H9 (cell line): ENCODE results near the gene TEF. TPM values are rescaled to one million over a fixed set of nuclear protein-coding genes. Genes with fewer than 3 reads are reported as not detected.
A peak's percentile ranks its signal among the peaks of the same experiment; 100 is the strongest.
"Not testable (repeated sequence)": the region's sequence is repeated elsewhere in the genome, so short reads cannot be mapped to it uniquely, and the experiment has no call there.

Experiments
- DNase-seq: peaks from one replicate; pipeline ENCODE4 v3.0.0-alpha.2; 2017
- H2AFZ ChIP-seq: one replicate; pipeline ENCODE4 v1.6.1; 2013; ENCODE audit warnings: mild to moderate bottlenecking, low read length, control low read depth, moderate library complexity
- H2AK5ac ChIP-seq: 2 replicates; pipeline ENCODE4 v1.6.1; 2013; ENCODE audit warnings: low read length, control low read depth, mixed read lengths; ENCODE audit not compliant: insufficient read length
- H2BK120ac ChIP-seq: one replicate; pipeline ENCODE4 v1.6.1; 2013; ENCODE audit warnings: low read depth, mild to moderate bottlenecking, low read length, control low read depth, inconsistent platforms; ENCODE audit not compliant: poor library complexity, severe bottlenecking
- H2BK12ac ChIP-seq: 2 replicates; pipeline ENCODE4 v1.6.1; 2013; ENCODE audit warnings: low read length, control low read depth, mixed read lengths, low read depth; ENCODE audit not compliant: insufficient read length
- H2BK15ac ChIP-seq: 2 replicates; pipeline ENCODE4 v1.6.1; 2013; ENCODE audit warnings: low read depth, low read length, control low read depth
- H2BK20ac ChIP-seq: one replicate; pipeline ENCODE4 v1.6.1; 2013; ENCODE audit warnings: low read depth, mild to moderate bottlenecking, low read length, control low read depth, inconsistent platforms; ENCODE audit not compliant: poor library complexity, severe bottlenecking
- H2BK5ac ChIP-seq: 2 replicates; pipeline ENCODE4 v1.6.1; 2013; ENCODE audit warnings: low read length, control low read depth, mixed read lengths; ENCODE audit not compliant: insufficient read length
- H3K14ac ChIP-seq: 2 replicates; pipeline ENCODE4 v1.6.1; 2013; ENCODE audit warnings: low read length, control low read depth; ENCODE audit not compliant: insufficient read depth
- H3K18ac ChIP-seq: 2 replicates; pipeline ENCODE4 v1.6.1; 2013; ENCODE audit warnings: low read depth, mild to moderate bottlenecking, mixed read lengths, low read length, control low read depth; ENCODE audit not compliant: insufficient read length
- H3K23ac ChIP-seq: 2 replicates; pipeline ENCODE4 v1.6.1; 2013; ENCODE audit warnings: low read length, control low read depth, mixed read lengths, low read depth; ENCODE audit not compliant: insufficient read length
- H3K23me2 ChIP-seq: 2 replicates; pipeline ENCODE4 v1.6.1; 2013; ENCODE audit warnings: low read depth, mild to moderate bottlenecking, mixed read lengths, low read length, control low read depth; ENCODE audit not compliant: insufficient read length, poor library complexity, severe bottlenecking
- H3K27ac ChIP-seq: 2 replicates; pipeline ENCODE4 v1.5.1; 2013; ENCODE audit warnings: low read length, control low read depth, mixed read lengths, low read depth; ENCODE audit not compliant: insufficient read length
- H3K27me3 ChIP-seq: 2 replicates; pipeline ENCODE4 v1.6.1; 2013; ENCODE audit warnings: low read length, control low read depth, inconsistent platforms; ENCODE audit not compliant: insufficient read depth
- H3K4ac ChIP-seq: 2 replicates; pipeline ENCODE4 v1.6.1; 2013; ENCODE audit warnings: low read depth, mild to moderate bottlenecking, control low read depth, inconsistent platforms, low read length, moderate library complexity
- H3K4me1 ChIP-seq: 2 replicates; pipeline ENCODE4 v1.6.1; 2013; ENCODE audit warnings: low read length, control low read depth, inconsistent platforms; ENCODE audit not compliant: insufficient read depth
- H3K4me2 ChIP-seq: 2 replicates; pipeline ENCODE4 v1.6.1; 2013; ENCODE audit warnings: low read length, control low read depth, mixed read lengths; ENCODE audit not compliant: insufficient read length, insufficient read depth
- H3K56ac ChIP-seq: 2 replicates; pipeline ENCODE4 v1.6.1; 2013; ENCODE audit warnings: low read depth, mild to moderate bottlenecking, mixed read lengths, low read length, control low read depth; ENCODE audit not compliant: insufficient read length
- H3K79me1 ChIP-seq: 2 replicates; pipeline ENCODE4 v1.6.1; 2013; ENCODE audit warnings: low read depth, mild to moderate bottlenecking, moderate library complexity, low read length, control low read depth, inconsistent platforms; ENCODE audit not compliant: insufficient read depth, poor library complexity, severe bottlenecking
- H3K79me2 ChIP-seq: 2 replicates; pipeline ENCODE4 v1.6.1; 2013; ENCODE audit warnings: low read length, control low read depth, inconsistent platforms; ENCODE audit not compliant: insufficient read depth
- H3K9ac ChIP-seq: 2 replicates; pipeline ENCODE4 v1.6.1; 2013; ENCODE audit warnings: low read length, control low read depth, mixed read lengths; ENCODE audit not compliant: insufficient read length; ENCODE audit errors: extremely low read depth
- H3K9me3 ChIP-seq: one replicate; pipeline ENCODE4 v1.6.1; 2013; ENCODE audit warnings: low read depth, low read length, inconsistent platforms; ENCODE audit not compliant: control insufficient read depth
- H3T11ph ChIP-seq: one replicate; pipeline ENCODE4 v1.6.1; 2013; ENCODE audit warnings: mild to moderate bottlenecking, low read length, control low read depth, inconsistent platforms
- H4K20me1 ChIP-seq: one replicate; pipeline ENCODE4 v1.6.1; 2013; ENCODE audit not compliant: control insufficient read depth, insufficient read length, insufficient read depth
- H4K5ac ChIP-seq: 2 replicates; pipeline ENCODE4 v1.6.1; 2013; ENCODE audit warnings: low read depth, mild to moderate bottlenecking, mixed read lengths, low read length, control low read depth; ENCODE audit not compliant: insufficient read length
- H4K8ac ChIP-seq: replicated peaks from 2 replicates; pipeline ENCODE4 v1.6.1; 2013; ENCODE audit warnings: low read length, control low read depth, mixed read lengths, low read depth; ENCODE audit not compliant: insufficient read length
- H4K91ac ChIP-seq: 2 replicates; pipeline ENCODE4 v1.6.1; 2013; ENCODE audit warnings: low read depth, mild to moderate bottlenecking, moderate library complexity, mixed read lengths, low read length, control low read depth; ENCODE audit not compliant: insufficient read length
- H3K27ac Mint-ChIP-seq, 3 experiments: 2 replicates in 2 of 3; 3 replicates in 1 of 3; pipeline ENCODE4 v1.8.0; 2020 to 2021; ENCODE audit warnings: mixed read lengths in 3 of 3, mild to moderate bottlenecking in 1 of 3, moderate library complexity in 1 of 3
- H3K27me3 Mint-ChIP-seq: 2 replicates; pipeline ENCODE4 v1.8.0; 2021; ENCODE audit warnings: low read depth, mild to moderate bottlenecking, moderate library complexity, mixed read lengths
- H3K36me3 Mint-ChIP-seq, 3 experiments: 2 replicates in 2 of 3; 3 replicates in 1 of 3; pipeline ENCODE4 v1.8.0; 2020 to 2021; ENCODE audit warnings: low read depth in 3 of 3, mixed read lengths in 3 of 3; ENCODE audit not compliant: insufficient read depth in 1 of 3
- H3K4me1 Mint-ChIP-seq, 2 experiments: 2 replicates each; pipeline ENCODE4 v1.8.0; 2020; ENCODE audit warnings: mixed read lengths in 2 of 2
- H3K4me3 Mint-ChIP-seq, 2 experiments: 2 replicates in 1 of 2; 3 replicates in 1 of 2; pipeline ENCODE4 v1.8.0; 2020 to 2021; ENCODE audit warnings: mild to moderate bottlenecking in 2 of 2, mixed read lengths in 2 of 2, moderate library complexity in 1 of 2
- H3K9me3 Mint-ChIP-seq, 2 experiments: 2 replicates in 1 of 2; 3 replicates in 1 of 2; pipeline ENCODE4 v1.8.0; 2020; ENCODE audit warnings: mild to moderate bottlenecking in 2 of 2, mixed read lengths in 2 of 2, moderate library complexity in 1 of 2
- WGBS: extraction: QIAGEN DNeasy Blood & Tissue Kit; methylation state at CpG from one replicate; pipeline ENCODE4 v1.1.7; 2013; ENCODE audit warnings: missing lambda C conversion rate, low lambda C conversion rate, mixed read lengths; ENCODE audit not compliant: insufficient read length; ENCODE audit errors: extremely low coverage; 5-methylcytosine and 5-hydroxymethylcytosine counted together
- total RNA-seq: library from RNA; stranded (reverse); gene quantifications from 2 replicates; pipeline ENCODE4 v1.2.1, GENCODE V29; 2021

The TEF gene
- total RNA-seq, 1 experiment from 2014 or later, result 17.9 TPM

GRCh38 chr22:41434361-41435003 lies 52.7 kb downstream of the TEF start:
- not testable (repeated sequence) for H2AK5ac ChIP-seq, H3K14ac ChIP-seq, H3K27me3 ChIP-seq, H2AFZ ChIP-seq, H3K9me3 Mint-ChIP-seq, H3K23me2 ChIP-seq, H3K79me2 ChIP-seq, H2BK120ac ChIP-seq, H3T11ph ChIP-seq, H2BK12ac ChIP-seq, H3K23ac ChIP-seq, DNase-seq, H3K4me2 ChIP-seq, H2BK15ac ChIP-seq, H3K4ac ChIP-seq, H2BK5ac ChIP-seq, H4K20me1 ChIP-seq, H4K8ac ChIP-seq, H3K9me3 ChIP-seq, H3K18ac ChIP-seq, H3K4me1 Mint-ChIP-seq, H3K56ac ChIP-seq, H3K4me3 Mint-ChIP-seq, H3K27ac ChIP-seq, H3K27me3 Mint-ChIP-seq, H2BK20ac ChIP-seq, H3K9ac ChIP-seq, H4K91ac ChIP-seq, H3K4me1 ChIP-seq, H4K5ac ChIP-seq, H3K79me1 ChIP-seq
- peak overlapping the region in 1 of 3 experiments; percentile 92; a peak in 3 of 7 replicates for H3K27ac Mint-ChIP-seq
- H3K36me3 Mint-ChIP-seq, result peaks cover 37 to 72% (median 50%) of the 10 kb centered on the region in 3 experiments; a peak in 6 of 7 replicates
- WGBS, result no CpG with 5 or more reads among the region's 5 CpGs
